GM12875 (cell line): Measurements from ENCODE around the gene TRIM41.

Experiments
- H3K4me3 ChIP-seq: one replicate; pipeline ENCODE4 v1.5.1; 2011; ENCODE audit warnings: low read depth, low read length, control low read depth
- TF ChIP-seq, protein P1 (sequence below): IDR thresholded peaks from 2 replicates; pipeline ENCODE4 v1.5.1; 2011; ENCODE audit warnings: low read depth, mild to moderate bottlenecking, control low read depth, inconsistent platforms, low read length, moderate library complexity, borderline replicate concordance; ENCODE audit not compliant: insufficient read depth

TRIM41 gene

DNA sequence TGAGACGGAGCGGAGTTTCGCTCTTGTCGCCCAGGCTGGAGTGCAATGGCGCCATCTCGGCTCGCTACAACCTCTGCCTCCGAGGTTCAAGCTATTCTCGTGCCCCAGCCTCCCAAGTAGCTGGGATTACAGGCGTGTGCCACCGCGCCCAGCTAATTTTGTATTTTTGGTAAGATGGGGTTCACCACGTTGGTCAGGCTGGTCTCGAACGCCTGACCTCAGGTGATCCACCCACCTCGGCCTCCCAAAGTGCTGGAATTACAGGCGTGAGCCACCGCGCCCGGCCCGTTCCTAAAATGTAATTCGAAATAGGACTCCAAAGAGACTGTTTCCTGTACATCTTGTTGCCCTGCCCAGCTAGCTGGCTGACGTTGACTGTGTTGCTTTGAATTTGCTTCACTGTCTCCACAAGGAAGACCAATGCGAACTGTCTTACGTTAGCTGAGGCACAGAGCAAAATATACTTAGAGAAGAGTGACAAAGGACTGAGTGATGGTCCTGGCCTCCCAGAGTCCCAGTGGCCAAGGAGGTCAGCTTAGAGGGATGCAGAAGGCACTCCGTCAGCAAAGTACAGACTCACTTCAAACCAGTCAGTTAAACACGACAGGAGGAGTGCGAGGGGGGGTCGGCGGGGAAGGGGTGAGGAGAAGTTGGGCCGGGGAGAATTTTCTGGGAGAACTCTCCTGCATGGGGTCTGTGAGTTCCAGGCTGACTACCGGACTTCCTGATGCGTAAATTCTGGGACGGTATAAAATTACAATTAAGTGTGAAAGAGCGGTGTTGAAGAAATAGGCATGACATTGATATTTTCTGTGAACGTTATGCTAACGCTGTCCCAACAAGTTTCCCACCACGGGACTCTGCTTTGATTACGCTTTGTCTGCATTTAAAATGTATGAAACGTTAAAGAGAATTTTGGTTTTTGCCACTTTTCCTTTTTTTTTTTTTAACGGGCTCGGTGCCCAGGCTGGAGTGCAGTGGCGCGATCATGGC is 6.8 kb upstream of the TRIM41 start:
- TF ChIP-seq, protein P1, sequence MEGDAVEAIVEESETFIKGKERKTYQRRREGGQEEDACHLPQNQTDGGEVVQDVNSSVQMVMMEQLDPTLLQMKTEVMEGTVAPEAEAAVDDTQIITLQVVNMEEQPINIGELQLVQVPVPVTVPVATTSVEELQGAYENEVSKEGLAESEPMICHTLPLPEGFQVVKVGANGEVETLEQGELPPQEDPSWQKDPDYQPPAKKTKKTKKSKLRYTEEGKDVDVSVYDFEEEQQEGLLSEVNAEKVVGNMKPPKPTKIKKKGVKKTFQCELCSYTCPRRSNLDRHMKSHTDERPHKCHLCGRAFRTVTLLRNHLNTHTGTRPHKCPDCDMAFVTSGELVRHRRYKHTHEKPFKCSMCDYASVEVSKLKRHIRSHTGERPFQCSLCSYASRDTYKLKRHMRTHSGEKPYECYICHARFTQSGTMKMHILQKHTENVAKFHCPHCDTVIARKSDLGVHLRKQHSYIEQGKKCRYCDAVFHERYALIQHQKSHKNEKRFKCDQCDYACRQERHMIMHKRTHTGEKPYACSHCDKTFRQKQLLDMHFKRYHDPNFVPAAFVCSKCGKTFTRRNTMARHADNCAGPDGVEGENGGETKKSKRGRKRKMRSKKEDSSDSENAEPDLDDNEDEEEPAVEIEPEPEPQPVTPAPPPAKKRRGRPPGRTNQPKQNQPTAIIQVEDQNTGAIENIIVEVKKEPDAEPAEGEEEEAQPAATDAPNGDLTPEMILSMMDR = no peak
- H3K4me3 ChIP-seq = peak overlapping the region; percentile 60

DNA sequence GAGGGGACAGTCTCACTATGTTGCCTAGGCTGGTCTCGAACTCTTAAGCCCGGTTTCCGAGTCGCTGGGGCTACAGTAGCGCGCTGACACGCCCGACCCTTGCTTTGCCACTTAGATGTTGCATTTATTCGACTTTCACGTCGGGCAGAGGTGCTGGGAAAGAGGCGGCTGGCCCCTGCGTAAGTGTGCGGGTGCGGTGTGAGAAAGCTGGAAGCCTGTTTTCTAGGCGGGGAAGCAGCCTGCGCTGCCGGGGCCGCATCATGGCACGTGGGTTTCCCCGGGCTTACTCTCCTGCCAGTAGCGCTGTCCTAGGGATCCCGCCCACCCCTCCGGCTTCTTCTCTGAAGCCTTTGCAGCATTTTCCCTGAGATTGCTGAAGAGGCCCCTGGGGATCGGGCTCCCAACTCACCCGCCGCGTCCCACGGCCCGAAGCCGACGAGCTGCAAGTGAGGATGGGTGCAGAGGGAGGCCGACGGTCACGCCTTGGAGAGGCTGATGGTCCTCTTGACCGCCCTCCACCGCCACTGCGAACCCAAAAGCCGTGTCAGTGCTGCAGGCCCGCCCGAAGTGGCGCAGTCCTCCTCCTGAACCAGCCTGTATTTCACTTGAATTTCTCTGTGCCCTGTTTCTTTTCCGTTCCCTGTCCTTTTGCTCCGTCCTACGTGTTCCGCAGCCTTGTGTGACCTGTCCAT is 5.8 kb upstream of the TRIM41 start:
- peak overlapping the region; percentile 60 for H3K4me3 ChIP-seq
- TF ChIP-seq, protein P1 = peak; percentile 16; the same call in 1 of the 2 replicates

DNA sequence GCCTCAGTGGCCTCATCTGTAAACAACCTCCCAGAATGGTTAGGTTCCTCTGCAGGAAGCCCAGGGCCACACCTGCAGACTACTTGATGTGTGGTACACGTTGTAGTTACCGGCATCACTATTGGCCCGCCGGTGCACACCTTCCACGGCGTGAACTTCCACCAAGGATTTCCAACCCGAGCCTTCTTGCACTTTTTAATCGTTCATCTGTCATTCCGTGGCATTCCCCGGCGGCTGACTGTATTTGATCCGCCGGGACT is 5.3 kb upstream of the TRIM41 start:
- TF ChIP-seq, protein P1 = no peak

DNA sequence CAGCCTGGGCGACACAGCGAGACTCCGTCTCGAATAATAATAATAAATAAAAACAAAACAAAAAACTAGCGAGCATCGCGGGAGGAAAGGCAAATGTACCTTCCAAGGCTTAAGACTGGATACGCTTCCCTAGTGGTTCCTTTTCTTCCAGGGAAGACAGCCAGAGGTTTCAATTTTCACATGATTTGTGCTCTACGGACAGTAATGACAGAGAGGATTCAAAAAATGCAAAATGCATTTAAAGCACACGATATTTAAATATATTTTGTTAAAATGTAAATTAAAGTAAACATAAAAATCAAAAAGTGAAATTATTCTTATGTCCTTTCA is 4.3 kb upstream of the TRIM41 start:
- TF ChIP-seq, protein P1 = no peak
- H3K4me3 ChIP-seq = peak overlapping the region; percentile 3

More for the DNA sequence above, 5.3 kb upstream of the TRIM41 start:
- peak overlapping the region; percentile 60 for H3K4me3 ChIP-seq

DNA sequence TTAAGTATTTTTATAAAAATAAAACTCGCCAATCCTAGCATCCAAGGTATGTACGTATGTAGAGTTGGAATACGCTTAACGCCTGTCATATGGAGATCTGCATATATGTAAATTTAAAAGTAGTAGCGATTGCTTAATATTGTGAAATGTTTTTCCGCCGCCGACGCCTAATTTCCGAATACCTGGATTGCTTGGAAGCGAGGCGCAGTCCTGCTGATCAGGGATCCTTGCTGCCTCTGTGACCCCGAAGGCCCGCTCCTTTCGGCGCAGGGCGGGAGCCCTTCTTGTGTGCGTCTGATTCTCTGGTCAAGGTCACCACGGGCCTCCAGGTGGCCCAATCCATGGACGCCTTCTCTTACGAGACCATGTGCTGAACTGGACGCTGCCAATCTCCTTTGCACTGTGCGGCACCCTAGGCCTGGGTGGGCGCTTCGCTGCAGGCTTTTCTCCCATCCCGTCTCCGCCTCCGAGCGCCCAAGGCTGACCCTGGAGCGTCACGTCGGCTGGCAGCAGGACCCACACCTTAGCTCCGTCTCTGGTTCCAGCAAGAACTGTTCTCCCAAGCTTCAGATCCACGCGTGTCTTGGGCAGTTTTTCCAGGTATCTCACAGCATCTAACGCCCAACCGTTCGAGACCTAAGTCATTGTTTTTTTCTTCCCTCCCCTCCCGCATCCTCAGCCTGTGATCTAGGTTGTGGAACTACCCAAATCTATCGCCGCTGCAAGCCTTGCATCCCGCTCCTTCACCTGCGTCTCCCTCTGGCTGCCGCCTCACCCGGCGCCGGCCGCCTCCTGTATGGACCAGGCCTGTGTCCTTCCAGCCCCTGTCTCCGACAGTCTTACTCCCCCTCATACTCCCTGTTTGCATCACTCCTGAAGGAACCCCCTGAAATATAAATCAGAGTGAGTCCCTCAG is 3.6 kb upstream of the TRIM41 start:
- no peak overlapping the region for H3K4me3 ChIP-seq
- TF ChIP-seq, protein P1 = no peak

DNA sequence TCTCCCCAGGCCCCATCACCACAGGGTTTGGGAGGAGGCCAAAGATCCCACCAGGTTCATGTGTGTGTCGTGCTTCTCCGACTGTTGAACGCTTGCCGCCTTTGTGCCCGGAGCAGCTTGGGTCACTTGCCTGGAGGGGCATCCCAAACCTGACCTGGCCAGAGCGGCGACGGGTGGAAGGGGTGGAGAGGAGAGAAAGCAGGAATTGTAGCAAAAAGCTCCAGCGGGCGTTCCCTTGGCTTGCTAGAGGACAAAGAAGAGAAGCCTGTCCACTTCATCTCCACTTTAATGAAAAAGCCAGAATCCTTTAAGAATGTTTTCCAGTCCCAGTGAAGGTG is 2.9 kb upstream of the TRIM41 start:
- H3K4me3 ChIP-seq = no peak overlapping the region
- TF ChIP-seq, protein P1 = no peak
